T-helper 17 cell (primary cell): ENCODE data around the gene COX15. TPM values are rescaled to one million over a fixed set of nuclear protein-coding genes. Genes with fewer than 3 reads are reported as not detected.

Experiments
- ATAC-seq: fragments of 150-1000 bp; cut with Tn5 transposase; 2 replicates; pipeline ENCODE4 v1.10.0; 2021; ENCODE audit warnings: mild to moderate bottlenecking, moderate library complexity
- DNase-seq, 3 donors: peaks; one replicate each; pipeline versions ENCODE4 v3.0.0 to v3.0.0-alpha.2; 2020 to 2021
- H3K9me3 ChIP-seq: one replicate; pipeline ENCODE4 v1.7.0; 2013; ENCODE audit warnings: low read length, mild to moderate bottlenecking; ENCODE audit not compliant: control insufficient read depth, poor library complexity, severe bottlenecking
- H3K27ac Mint-ChIP-seq: one replicate; pipeline ENCODE4 v1.8.0; 2022; ENCODE audit warnings: mild to moderate bottlenecking, moderate library complexity, mixed read lengths
- H3K27me3 Mint-ChIP-seq: one replicate; pipeline ENCODE4 v1.8.0; 2022; ENCODE audit warnings: mixed read lengths
- H3K36me3 Mint-ChIP-seq: one replicate; pipeline ENCODE4 v1.8.0; 2022; ENCODE audit warnings: low read depth, mixed read lengths
- H3K4me1 Mint-ChIP-seq: one replicate; pipeline ENCODE4 v1.8.0; 2022; ENCODE audit warnings: mild to moderate bottlenecking, mixed read lengths
- H3K4me3 Mint-ChIP-seq: one replicate; pipeline ENCODE4 v1.8.0; 2022; ENCODE audit warnings: mild to moderate bottlenecking, moderate library complexity, mixed read lengths
- total RNA-seq, 4 donors: library from RNA in 2 of 4; stranded (reverse) in 2 of 4; gene quantifications; one replicate each; pipeline ENCODE4 v1.2.3 and lab custom pipeline; 2022 to 2026

COX15 gene
- total RNA-seq, result 10 to 100 TPM; 16.3 to 16.6 TPM
- total RNA-seq (lab: John Stamatoyannopoulos, UW), result 14.6 to 19.9 reads per million in 2 donors

DNA sequence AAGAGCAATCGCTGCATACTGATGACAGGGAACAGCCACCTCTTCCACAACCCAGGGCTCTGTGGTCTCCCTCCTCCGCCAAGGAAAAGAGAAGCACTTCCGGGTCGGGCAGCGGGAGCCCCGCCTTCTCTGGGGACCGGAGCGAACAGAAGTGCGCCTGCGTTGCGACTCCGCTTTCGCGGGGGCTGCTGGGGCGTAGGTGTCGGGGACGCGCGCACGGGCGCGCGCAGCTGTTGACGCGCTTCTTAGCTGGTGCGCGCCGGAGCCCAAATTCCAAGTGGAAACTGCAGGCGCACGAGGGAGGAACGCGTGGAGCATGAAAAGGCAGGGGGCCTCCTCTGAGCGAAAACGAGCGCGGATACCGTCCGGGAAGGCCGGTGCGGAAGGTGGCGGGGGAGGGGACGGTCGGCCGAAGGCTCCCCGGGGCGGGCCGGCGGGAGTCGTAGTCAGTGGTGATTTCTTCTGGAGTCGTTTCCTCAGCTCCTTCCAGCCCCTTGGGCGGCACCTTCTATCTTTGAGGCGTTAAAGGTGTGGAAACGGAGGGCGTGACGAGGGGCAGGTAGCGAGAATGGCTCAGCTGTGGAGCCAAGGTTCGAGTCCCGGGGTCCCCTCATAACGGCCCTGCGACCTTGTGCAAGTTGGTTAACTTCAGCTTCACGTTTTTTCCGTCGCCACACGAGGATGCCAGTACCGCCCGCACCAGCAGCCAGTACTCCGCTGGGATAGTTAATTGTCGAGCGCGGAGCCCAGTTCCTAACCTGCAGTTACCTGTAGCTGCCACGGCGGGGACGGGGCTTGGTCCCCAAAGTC lies at the start of gene COX15, which contains the start of gene CUTC:
TSS of gene COX15 (minus strand) at position 95 of the 810 bp plus-strand sequence. CDS start at position 17, 78 bp downstream.
TSS of gene CUTC (plus strand) at position 202 of the 810 bp plus-strand sequence. CDS start at position 317, 115 bp downstream.
- H3K36me3 Mint-ChIP-seq, result peaks cover 3% of the 10 kb centered on the region
- peak; percentile 93 for ATAC-seq
- H3K27ac Mint-ChIP-seq, result peak within 1 kb of the TSS; percentile 99
- peak within 1 kb of the TSS; percentile 100 for H3K4me3 Mint-ChIP-seq
- DNase-seq, result peak; percentile 91 to 94 (median 92)
- no peaks in the 10 kb centered on the region for H3K9me3 ChIP-seq
- H3K4me1 Mint-ChIP-seq, result peaks cover 27% of the 10 kb centered on the region
- H3K27me3 Mint-ChIP-seq, result no peaks in the 10 kb centered on the region

GRCh38 chr10:99779335-99779734 lies 47.4 kb upstream of the COX15 start:
- Mint-ChIP-seq H3K36me3 (peaks cover 6% of the 10 kb centered on the region), H3K27ac (no peak overlapping the region), H3K4me3 (no peak overlapping the region), H3K4me1 (no peaks in the 10 kb centered on the region), H3K27me3 (no peaks in the 10 kb centered on the region)
- ATAC-seq (no peak), DNase-seq (no peak)
- H3K9me3 ChIP-seq, result no peaks in the 10 kb centered on the region

DNA sequence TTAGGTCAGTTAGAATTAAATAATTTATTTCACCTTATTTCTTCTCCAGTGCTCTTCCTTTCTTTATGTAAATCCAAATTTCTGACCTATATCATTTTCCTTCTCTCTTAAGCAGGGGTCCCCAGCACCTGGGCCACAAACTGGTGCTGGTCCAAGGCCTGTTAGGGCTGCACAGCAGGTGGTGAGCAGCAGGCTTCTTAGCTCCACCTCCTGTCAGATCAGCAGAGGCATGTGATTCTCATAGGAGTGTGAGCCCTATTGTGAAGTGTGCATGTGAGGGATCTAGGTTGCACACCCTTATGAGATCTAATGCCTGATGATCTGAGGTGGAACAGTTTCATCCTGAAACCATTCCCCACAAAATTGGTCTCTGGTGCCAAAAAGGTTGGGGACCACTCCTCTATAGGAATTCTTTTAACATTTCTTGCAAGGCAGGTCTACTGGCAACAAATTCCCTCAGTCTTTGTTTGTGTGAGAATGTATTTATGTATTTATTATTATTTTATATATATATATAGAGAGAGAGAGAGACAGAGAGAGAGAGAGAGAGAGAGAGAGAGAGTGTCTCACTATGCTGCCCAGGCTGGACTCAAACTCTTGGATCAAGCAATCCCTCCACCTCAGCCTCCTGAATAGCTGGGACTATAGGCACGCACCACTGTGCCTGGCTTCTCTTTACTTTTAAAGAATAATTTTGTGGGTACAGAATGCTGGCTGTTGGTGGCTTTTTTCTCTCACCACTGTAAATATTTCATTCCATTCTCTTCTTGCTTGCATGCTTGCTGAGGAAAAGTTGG lies 46.2 kb upstream of the COX15 start:
- no peak for DNase-seq
- H3K36me3 Mint-ChIP-seq, result peaks cover 4% of the 10 kb centered on the region
- no peak for ATAC-seq
- H3K27ac Mint-ChIP-seq, result peak overlapping the region; percentile 39
- no peaks in the 10 kb centered on the region for H3K9me3 ChIP-seq
- H3K4me1 Mint-ChIP-seq, result no peaks in the 10 kb centered on the region
- no peak overlapping the region for H3K4me3 Mint-ChIP-seq
- no peaks in the 10 kb centered on the region for H3K27me3 Mint-ChIP-seq

DNA sequence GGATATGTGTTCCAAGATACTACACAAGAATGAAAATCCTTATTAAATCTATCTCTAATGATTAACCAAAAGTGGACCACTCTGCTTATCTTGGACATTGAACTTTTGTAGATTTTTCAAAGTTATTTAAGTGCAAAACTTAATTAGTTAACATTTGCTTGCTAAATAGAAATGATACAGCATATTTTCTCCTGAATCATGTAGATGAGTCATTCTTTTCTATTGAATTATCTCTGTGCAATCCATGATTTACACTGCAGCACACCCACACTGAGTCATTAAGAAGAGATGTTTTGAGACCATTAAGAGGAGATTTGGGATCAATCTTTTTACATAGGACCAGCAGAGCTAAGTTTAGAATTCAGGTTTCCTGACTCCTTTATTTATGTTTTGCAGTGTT lies 43.9 kb upstream of the COX15 start:
- H3K9me3 ChIP-seq, result no peaks in the 10 kb centered on the region
- ATAC-seq (no peak), DNase-seq (no peak)
- Mint-ChIP-seq H3K27ac (no peak overlapping the region), H3K27me3 (no peaks in the 10 kb centered on the region), H3K4me3 (no peak overlapping the region), H3K36me3 (no peaks in the 10 kb centered on the region), H3K4me1 (no peaks in the 10 kb centered on the region)

DNA sequence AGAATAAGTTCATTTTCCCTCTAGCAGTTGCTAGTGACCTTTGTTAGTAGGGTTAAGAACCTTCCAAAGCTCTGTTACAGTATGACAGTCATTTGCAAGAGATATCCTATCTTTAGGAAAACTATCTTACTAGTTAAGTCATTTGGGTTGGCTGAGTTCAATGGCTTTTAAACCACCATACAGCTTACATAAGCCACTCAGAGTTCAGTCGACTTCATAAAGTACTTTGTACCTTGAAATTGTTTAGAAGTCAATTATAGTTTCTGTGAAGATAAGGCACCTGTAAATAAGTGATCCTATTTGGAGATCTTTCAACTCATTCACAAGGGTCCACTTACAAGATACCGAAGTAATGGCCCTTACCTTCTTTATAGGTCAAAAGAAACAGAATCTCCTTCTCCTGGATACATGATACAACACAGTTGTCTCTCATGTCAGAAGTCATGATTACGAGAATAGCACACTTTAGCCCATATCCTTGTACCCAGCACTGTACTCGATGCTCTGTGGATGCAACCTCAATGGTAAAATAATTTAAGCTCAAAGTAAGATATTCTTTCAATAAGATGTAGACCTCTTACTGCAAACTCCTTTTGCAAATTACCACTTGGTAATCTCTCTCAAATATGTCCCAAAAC lies 38.6 kb upstream of the COX15 start:
- DNase-seq (no peak), ATAC-seq (no peak)
- Mint-ChIP-seq H3K27me3 (no peaks in the 10 kb centered on the region), H3K4me1 (no peaks in the 10 kb centered on the region), H3K36me3 (no peaks in the 10 kb centered on the region), H3K4me3 (no peak overlapping the region), H3K27ac (no peak overlapping the region)
- H3K9me3 ChIP-seq, result no peaks in the 10 kb centered on the region

- no peaks in the 10 kb centered on the region for H3K9me3 ChIP-seq
- no peaks in the 10 kb centered on the region for H3K4me1 Mint-ChIP-seq
- H3K27ac Mint-ChIP-seq, result no peak overlapping the region
- no peaks in the 10 kb centered on the region for H3K27me3 Mint-ChIP-seq
- no peak for ATAC-seq
- DNase-seq, result no peak
- no peak overlapping the region for H3K4me3 Mint-ChIP-seq
- no peaks in the 10 kb centered on the region for H3K36me3 Mint-ChIP-seq
These were observed 37.8 kb upstream of the COX15 start for GRCh38 chr10:99769706-99770105.

DNA sequence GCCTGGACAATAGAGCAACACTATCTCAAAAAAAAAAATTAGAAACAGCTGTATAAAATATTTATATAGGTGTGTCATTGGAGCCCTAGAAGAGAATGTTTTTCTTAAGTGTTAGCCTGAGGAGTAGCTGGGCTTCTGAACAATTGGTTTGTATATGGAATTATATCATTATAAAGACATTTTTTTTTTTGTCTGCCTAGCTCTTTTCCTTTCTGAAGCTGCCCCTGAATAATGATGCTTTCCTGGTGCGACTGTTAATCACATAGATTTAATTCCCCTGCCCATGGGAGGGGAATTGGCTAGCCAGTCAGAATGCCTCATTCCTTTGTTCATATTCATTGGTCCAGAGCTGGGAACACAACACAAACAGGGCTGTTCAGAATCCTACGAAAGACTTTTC lies 36.6 kb upstream of the COX15 start:
- Mint-ChIP-seq H3K36me3 (no peaks in the 10 kb centered on the region), H3K27me3 (no peaks in the 10 kb centered on the region), H3K27ac (no peak overlapping the region), H3K4me3 (no peak overlapping the region), H3K4me1 (no peaks in the 10 kb centered on the region)
- no peak for DNase-seq
- no peaks in the 10 kb centered on the region for H3K9me3 ChIP-seq
- ATAC-seq, result no peak

GRCh38 chr10:99767901-99768300 lies 36.0 kb upstream of the COX15 start:
- Mint-ChIP-seq H3K27me3 (no peaks in the 10 kb centered on the region), H3K27ac (no peak overlapping the region), H3K36me3 (peaks cover 2% of the 10 kb centered on the region), H3K4me1 (no peaks in the 10 kb centered on the region), H3K4me3 (no peak overlapping the region)
- H3K9me3 ChIP-seq, result no peaks in the 10 kb centered on the region
- ATAC-seq (no peak), DNase-seq (no peak)

- H3K4me3 Mint-ChIP-seq, result no peak overlapping the region
- H3K36me3 Mint-ChIP-seq, result peaks cover 3% of the 10 kb centered on the region
- ATAC-seq (no peak), DNase-seq (no peak)
- no peaks in the 10 kb centered on the region for H3K27me3 Mint-ChIP-seq
- no peaks in the 10 kb centered on the region for H3K4me1 Mint-ChIP-seq
- no peak overlapping the region for H3K27ac Mint-ChIP-seq
- H3K9me3 ChIP-seq, result no peaks in the 10 kb centered on the region
These were observed 34.4 kb upstream of the COX15 start for GRCh38 chr10:99766302-99766681.

- ATAC-seq, result no peak
- H3K36me3 Mint-ChIP-seq, result peaks cover 5% of the 10 kb centered on the region
- DNase-seq, result no peak
- H3K27ac Mint-ChIP-seq, result no peak overlapping the region
- no peaks in the 10 kb centered on the region for H3K9me3 ChIP-seq
- no peaks in the 10 kb centered on the region for H3K27me3 Mint-ChIP-seq
- no peak overlapping the region for H3K4me3 Mint-ChIP-seq
- H3K4me1 Mint-ChIP-seq, result no peaks in the 10 kb centered on the region
These were observed 33.9 kb upstream of the COX15 start for GRCh38 chr10:99765672-99766301.

- no peaks in the 10 kb centered on the region for H3K27me3 Mint-ChIP-seq
- H3K4me1 Mint-ChIP-seq, result no peaks in the 10 kb centered on the region
- DNase-seq, result no peak
- H3K27ac Mint-ChIP-seq, result no peak overlapping the region
- peaks cover 26% of the 10 kb centered on the region for H3K36me3 Mint-ChIP-seq
- no peak for ATAC-seq
- no peaks in the 10 kb centered on the region for H3K9me3 ChIP-seq
- no peak overlapping the region for H3K4me3 Mint-ChIP-seq
These were observed 29.4 kb upstream of the COX15 start for GRCh38 chr10:99761365-99761764.

- Mint-ChIP-seq H3K36me3 (peaks cover 26% of the 10 kb centered on the region), H3K27me3 (no peaks in the 10 kb centered on the region), H3K4me3 (no peak overlapping the region), H3K4me1 (no peaks in the 10 kb centered on the region), H3K27ac (no peak overlapping the region)
- ATAC-seq (no peak), DNase-seq (no peak)
- no peaks in the 10 kb centered on the region for H3K9me3 ChIP-seq
These were observed 28.4 kb upstream of the COX15 start for GRCh38 chr10:99760321-99760720.
